ENCODE data around the gene NEU1.

Gene NEU1

DNA sequence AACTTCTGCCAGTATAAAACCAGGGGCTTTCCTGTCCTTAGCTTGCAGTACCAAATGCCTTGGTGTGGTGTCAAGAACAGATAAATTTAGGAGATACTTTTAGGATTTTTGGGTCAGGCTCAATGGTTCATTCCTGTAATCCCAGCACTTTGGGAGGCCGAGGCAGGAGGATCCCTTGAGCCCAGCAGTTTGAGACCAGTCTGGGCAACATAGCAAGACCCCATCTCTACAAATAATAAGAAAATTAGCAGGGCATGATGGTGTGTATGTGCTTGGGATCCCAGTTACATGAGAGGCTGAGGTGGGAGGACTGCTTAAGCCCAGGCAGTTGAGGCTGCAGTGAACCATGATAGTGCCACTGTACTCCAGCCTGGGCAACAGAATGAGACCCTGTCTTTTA lies 42.4 kb upstream of the NEU1 start:
- H3K4me3 ChIP-seq (ENCODE audit: low read length) = no peak overlapping the region
- DNase-seq (ENCODE audit: low read depth) = no peak
- TF ChIP-seq, protein P1, sequence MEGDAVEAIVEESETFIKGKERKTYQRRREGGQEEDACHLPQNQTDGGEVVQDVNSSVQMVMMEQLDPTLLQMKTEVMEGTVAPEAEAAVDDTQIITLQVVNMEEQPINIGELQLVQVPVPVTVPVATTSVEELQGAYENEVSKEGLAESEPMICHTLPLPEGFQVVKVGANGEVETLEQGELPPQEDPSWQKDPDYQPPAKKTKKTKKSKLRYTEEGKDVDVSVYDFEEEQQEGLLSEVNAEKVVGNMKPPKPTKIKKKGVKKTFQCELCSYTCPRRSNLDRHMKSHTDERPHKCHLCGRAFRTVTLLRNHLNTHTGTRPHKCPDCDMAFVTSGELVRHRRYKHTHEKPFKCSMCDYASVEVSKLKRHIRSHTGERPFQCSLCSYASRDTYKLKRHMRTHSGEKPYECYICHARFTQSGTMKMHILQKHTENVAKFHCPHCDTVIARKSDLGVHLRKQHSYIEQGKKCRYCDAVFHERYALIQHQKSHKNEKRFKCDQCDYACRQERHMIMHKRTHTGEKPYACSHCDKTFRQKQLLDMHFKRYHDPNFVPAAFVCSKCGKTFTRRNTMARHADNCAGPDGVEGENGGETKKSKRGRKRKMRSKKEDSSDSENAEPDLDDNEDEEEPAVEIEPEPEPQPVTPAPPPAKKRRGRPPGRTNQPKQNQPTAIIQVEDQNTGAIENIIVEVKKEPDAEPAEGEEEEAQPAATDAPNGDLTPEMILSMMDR (conservative IDR thresholded peaks at IDR 0.05; ENCODE audit: low read depth, low read length) = no peak

DNA sequence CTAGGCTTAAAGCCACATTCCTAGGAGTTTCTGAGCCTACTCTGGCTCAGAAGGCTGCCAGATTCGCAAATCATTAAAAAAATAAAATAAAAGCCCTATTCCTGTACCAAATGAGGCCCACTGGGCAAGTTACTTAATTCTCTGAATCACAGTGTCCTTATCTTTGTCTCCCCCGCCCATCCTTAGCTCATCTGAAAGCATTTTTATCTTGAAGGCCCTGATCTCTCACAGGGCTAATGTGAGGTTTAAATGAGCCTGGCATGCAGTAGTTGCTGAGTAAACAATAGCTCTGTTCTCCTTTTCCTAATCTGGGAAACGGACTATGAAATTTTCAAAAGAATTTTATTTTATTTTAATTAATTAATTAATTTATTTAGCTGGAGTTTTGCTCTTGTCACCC lies 41.3 kb upstream of the NEU1 start:
- DNase-seq (ENCODE audit: low read depth) = no peak
- TF ChIP-seq, protein P1 (conservative IDR thresholded peaks at IDR 0.05; ENCODE audit: low read depth, low read length) = no peak
- H3K4me3 ChIP-seq (ENCODE audit: low read length) = no peak overlapping the region

DNA sequence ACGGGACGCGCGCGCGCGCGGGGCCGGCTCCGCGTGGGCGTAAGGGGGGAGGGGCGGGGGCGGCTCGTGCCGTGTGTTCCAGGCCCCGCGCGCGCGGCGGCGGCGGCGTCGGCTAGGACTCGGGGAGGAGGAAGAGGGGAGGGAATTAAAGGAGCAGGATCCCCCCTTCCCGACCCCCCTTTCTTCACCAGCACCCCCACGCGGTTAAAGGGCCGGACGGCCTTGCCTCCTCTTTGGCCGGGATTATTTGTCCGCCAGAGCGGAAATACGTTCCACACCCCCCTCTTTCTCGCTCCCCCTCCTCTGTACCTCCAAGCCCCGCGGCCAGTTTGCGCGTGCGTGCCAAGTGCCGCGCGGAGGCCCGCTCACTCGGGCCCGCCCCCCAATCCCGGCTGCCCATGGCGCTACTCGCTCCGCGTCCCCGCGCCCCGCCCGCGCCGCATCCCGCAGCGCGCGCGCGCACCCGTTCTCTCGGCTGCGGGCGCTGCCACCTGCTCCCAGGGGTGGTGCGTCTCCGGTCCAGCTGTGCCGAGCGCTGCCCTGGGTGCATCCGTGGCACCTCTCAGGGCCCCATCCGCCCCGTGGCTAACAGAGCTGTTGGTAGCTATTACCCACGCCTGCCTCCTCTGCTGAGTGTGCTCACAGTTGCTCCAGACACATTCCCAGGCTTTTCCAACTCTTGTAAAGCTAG lies 39.5 kb upstream of the NEU1 start, which contains the start of gene ZBTB12:
Gene ZBTB12, minus strand, starts transcription at position 134 of the 691 bp plus-strand sequence. CDS start 781 bp downstream, outside the sequence.
- H3K4me3 ChIP-seq (ENCODE audit: low read length) = peak within 1 kb of the TSS; percentile 60
- TF ChIP-seq, protein P1 (conservative IDR thresholded peaks at IDR 0.05; ENCODE audit: low read depth, low read length) = no peak
- DNase-seq (ENCODE audit: low read depth) = peak; percentile 94

DNA sequence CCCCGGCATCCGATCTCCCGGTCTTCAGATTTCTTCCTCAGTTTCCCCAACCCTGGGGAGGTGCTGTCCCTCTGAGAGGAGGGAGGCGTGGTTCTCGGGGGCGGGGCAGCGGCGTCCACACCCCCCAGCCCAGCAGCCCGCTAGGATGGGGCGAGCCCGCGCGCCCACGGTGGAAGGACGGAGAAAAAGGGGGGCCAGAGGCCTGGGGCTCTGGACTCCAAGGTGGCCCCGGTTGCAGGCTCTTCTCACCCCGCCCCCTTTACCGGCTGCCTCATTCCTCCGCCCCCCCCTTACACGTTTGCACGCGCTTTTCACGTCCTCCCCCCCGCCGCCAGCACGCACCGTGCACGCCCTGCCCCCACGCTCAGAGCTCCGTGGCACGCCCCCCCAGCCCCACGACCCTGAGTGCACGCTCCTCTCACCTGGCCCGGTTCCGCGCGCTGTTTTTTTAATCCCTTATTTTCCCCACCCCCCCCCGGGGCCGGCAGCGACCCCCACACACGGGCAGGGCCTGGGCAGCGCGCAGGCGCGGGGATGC lies 38.9 kb upstream of the NEU1 start:
- no peak for DNase-seq (ENCODE audit: low read depth)
- peak overlapping the region; percentile 60 for H3K4me3 ChIP-seq (ENCODE audit: low read length)
- TF ChIP-seq, protein P1 (conservative IDR thresholded peaks at IDR 0.05; ENCODE audit: low read depth, low read length) = no peak

DNA sequence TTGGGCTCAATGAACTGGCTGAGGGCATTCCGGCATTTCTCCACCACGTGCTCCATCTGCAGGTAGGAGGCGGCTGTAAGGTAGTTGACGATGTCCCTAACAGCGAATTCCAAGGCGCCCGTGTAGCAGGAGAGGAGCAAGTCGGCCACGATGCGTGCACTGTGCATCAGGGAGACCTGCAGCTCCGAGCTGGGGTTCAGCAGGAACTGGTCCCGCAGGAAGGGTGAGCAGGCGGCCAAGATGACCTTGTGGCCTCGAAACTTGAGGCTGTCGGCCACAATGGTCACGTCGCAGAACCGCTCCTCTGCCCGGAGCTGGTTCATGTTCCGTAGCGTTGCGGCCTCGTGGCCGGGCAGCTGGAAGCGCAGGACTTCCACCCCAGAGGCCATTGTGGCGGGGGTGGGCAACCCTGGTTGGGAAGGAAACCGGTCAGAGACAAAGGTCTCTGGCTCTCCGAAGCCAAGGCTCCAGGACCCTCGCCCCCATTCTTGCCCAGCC lies 38.3 kb upstream of the NEU1 start:
- H3K4me3 ChIP-seq (ENCODE audit: low read length) = peak overlapping the region; percentile 60
- TF ChIP-seq, protein P1 (conservative IDR thresholded peaks at IDR 0.05; ENCODE audit: low read depth, low read length) = no peak
- no peak for DNase-seq (ENCODE audit: low read depth)

DNA sequence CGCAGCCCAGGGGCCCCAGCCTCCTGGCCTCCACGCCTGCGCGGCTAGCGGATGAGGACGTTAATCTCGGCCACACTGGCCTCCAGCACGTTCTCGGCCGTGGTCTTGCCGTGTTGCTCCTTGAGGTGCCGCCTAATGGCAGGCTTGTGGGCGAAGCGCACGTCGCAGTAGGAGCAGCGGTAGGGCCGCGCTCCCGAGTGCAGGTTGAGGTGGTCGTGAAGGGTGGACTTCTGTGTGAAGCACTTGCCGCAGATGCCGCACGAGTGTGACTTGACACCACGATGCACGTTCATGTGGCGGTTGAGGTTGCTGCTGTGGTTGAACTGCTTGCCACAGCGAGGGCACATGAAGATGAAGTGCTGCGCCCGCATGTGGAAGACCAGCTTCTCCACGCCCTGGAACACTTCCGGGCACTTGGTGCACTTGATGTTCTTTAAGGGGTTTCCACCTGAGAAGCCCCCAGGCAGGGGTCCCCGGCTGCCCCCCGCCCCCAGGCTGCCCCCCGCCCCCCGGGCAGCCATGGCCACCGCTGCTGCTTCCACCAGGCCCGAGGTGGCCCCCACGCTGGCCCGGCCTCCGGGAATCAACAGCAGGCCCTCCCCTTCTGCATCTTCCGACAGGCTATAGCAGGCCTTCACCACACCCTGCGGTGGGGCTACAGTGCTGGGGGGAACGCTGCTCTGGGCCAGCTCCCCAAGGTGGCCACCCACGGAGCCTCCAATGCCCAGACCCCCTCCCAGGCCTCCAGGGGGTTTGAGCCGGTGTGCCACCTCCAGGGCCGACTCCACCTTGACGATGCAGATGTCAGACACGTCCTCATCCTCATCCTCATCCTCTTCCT lies 37.5 kb upstream of the NEU1 start:
- H3K4me3 ChIP-seq (ENCODE audit: low read length) = no peak overlapping the region
- TF ChIP-seq, protein P1 (conservative IDR thresholded peaks at IDR 0.05; ENCODE audit: low read depth, low read length) = no peak
- DNase-seq (ENCODE audit: low read depth) = no peak
